Adipose tissue (tissue), 3 donors: ENCODE measurements around the gene GNAS. TPM values are rescaled to one million over a fixed set of nuclear protein-coding genes. Genes with fewer than 3 reads are reported as not detected.
"Not testable (repeated sequence)": the region's sequence is repeated elsewhere in the genome, so short reads cannot be mapped to it uniquely, and the experiment has no call there.

Experiments used
- H3K27ac ChIP-seq: one replicate; pipeline ENCODE4 v1.5.1; 2013; ENCODE audit warnings: low read depth, low read length
- WGBS, 3 donors: extraction: QIAGEN DNeasy Blood & Tissue Kit; methylation state at CpG; one replicate each; pipeline ENCODE4 v1.1.7; 2013; 5-methylcytosine and 5-hydroxymethylcytosine counted together
- polyA plus RNA-seq, 3 donors: library from polyadenylated mRNA; stranded (reverse); fragments of 200-250 nt; gene quantifications; one replicate each; pipeline ENCODE4 v1.2.3, GENCODE V29; 2013
- donor health status: healthy with polysubstance abuse.
- donor health status: Bipolar disorder and iron deficiency.
- donor health status: healthy.

Gene GNAS
- 100 to 1,000 TPM; 496 to 977 (median 949) TPM for polyA plus RNA-seq

DNA sequence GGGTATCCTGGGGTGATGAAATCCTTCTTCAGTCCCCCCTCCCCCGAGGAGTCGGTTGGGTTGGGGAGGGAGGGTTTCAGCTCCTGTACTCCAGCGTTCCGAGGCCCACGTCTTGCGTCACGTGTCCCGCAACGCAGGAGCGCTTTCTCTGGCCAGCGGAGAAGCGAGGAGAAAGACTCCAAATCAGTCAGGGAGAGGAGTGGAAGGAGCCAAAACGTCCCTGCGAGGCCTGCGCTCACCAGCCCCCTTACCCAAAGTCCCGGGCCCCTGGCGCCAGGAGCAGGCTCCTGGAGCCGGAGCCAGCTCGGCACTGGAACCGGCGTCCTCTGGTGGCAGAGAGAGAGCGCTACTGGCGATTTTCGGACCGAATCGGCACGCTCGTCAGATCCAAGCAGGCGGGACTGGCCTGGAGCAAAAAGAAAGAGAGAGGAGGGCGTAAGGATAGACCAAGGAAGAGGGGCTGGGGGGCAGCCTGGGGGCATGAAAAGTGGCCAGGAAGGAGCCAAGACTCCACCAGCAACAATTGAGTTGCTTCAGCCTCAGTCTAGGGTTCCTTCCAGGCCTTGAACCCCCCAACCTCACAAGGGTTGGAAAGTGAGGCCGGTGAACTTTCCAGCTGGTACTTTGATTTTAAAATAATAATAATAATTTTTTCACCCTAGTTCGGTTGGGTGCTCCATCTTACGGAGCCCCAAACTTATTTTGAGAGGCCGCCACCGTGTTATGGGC is at the start of gene GNAS:
TSS of gene GNAS (plus strand) at position 174 of the 729 bp plus-strand sequence.
- H3K27ac ChIP-seq = no peak within 1 kb of the TSS
- 28 to 39% (median 38%) methylated on average over 35 of the region's 35 CpGs for WGBS, 3 donors

DNA sequence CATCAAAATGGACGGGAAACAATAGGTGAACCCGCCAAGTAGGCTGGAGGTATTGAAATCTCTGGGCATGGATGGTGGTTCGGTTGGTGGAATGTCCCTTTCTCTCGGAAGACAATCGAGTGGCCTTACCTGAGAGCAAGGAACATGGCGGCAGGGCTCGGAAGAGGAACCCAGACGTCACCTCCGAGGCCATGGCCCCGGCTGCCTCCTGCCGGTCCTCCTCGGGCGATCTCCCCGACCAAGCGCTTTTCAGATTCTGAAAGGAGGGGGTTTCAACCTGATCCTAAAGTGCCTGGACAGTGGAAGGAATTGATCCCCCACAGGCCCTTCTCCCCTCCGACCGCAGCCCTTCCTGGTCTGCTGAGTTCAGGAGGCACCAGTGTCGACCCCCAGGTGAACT is 49.0 kb upstream of the GNAS start:
- WGBS, 3 donors = 88 to 89% (median 88%) methylated on average over 16 to 18 of the region's 18 CpGs
- no peak overlapping the region for H3K27ac ChIP-seq

- 72 to 86% (median 85%) methylated on average over 11 of the region's 11 CpGs for WGBS, 3 donors
- no peak overlapping the region for H3K27ac ChIP-seq
Observed at GRCh38 chr20:58807801-58808200, 44.7 kb upstream of the GNAS start.

DNA sequence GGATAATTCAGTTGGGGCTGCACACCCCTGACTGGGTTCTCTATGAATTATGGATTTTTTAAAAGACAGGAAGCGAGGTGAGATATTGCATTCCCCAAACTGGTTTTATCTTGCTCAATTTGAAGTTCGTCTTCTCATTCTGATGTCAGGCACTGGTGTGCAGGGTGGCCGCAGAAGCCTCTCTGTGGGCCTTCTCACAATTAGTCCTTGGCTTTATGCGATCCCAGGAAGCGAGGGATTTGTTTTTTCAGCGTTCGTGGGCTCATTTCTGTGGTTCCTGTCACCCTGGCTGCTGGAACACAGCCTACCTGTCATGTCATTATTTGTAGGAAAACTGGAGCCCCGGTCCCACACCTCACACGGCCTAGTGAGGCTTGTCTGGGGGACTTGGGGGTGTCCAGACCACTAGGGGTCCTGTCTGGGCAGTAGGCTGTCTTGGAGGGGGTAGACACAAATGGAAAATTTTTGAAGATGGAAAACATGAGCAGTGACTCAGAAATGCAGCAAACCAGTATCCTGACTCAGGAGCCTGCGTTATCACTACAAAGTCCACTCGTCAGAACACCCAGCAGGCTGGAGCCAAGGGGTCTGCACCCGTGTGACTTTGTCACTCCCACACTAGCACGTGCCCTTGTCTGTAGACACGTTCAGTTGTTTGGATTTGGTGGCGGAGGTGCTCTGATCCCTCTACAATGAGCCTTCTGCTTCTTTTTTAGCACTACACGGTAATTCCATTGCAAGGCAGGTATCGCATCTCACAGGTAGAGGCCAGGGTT is 44.1 kb upstream of the GNAS start:
- H3K27ac ChIP-seq = no peak overlapping the region
- 55 to 70% (median 65%) methylated on average over 17 of the region's 17 CpGs for WGBS, 3 donors

GRCh38 chr20:58810116-58810878 is 42.2 kb upstream of the GNAS start:
- WGBS, 3 donors = 77 to 80% (median 79%) methylated on average over 19 of the region's 19 CpGs
- H3K27ac ChIP-seq = no peak overlapping the region

DNA sequence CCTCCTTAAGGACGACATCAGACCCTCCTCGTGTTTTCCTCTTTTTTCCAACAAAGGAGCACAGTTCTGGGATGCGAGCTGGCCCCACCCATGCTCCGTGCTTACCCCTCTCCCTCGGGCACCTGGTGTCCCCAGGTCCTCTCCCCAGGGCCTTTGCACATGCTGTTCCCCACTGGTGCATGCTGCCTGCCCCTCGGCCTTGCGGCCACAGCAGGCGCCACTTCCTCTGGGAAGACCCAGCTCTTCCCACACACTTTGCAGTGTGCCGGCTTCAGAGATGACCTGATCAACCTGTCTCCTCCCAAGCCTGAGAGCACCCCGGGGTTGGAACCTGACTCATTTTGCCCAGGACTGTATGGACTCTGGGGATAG is 41.7 kb upstream of the GNAS start:
- 74 to 86% (median 86%) methylated on average over 10 of the region's 10 CpGs for WGBS, 3 donors
- H3K27ac ChIP-seq = no peak overlapping the region

DNA sequence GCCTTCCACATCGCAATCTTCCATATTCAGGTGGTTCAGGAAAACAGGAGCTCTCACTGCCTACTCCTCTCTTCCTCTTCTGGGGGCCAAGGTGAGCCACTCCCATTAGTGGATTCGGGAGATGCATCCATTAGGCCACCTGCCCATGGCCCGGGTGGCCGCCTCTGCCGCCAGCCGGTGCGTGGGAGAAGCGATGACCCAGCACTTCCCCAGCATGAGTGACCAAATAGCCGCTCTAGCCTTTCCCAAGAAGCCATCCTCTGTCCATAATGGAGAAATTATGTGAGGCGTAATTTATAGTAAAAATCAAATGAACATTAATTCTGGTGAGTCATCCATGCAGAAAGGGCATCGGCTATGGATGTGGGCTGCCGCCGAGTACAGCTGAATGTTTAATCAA is 41.2 kb upstream of the GNAS start:
- H3K27ac ChIP-seq = no peak overlapping the region
- 89 to 92% (median 92%) methylated on average over 13 of the region's 13 CpGs for WGBS, 3 donors

- 83 to 85% (median 84%) methylated on average over 8 of the region's 8 CpGs for WGBS, 3 donors
- H3K27ac ChIP-seq = no peak overlapping the region
Observed at GRCh38 chr20:58813369-58813768, 39.1 kb upstream of the GNAS start.

GRCh38 chr20:58815448-58815847 is 37.1 kb upstream of the GNAS start:
- H3K27ac ChIP-seq = no peak overlapping the region
- 53 to 70% (median 63%) methylated on average over 11 of the region's 11 CpGs for WGBS, 3 donors

- H3K27ac ChIP-seq = no peak overlapping the region
- WGBS, 3 donors = 69 to 89% (median 88%) methylated on average over 9 to 10 of the region's 10 CpGs
Observed at GRCh38 chr20:58816051-58816450, 36.5 kb upstream of the GNAS start.

GRCh38 chr20:58816957-58817651 is 35.4 kb upstream of the GNAS start:
- no peak overlapping the region for H3K27ac ChIP-seq
- WGBS, 3 donors = 86 to 92% (median 91%) methylated on average over 28 to 30 of the region's 30 CpGs

GRCh38 chr20:58817748-58818147 is 34.8 kb upstream of the GNAS start:
- H3K27ac ChIP-seq = no peak overlapping the region
- 90 to 95% (median 94%) methylated on average over 10 of the region's 10 CpGs for WGBS, 3 donors

DNA sequence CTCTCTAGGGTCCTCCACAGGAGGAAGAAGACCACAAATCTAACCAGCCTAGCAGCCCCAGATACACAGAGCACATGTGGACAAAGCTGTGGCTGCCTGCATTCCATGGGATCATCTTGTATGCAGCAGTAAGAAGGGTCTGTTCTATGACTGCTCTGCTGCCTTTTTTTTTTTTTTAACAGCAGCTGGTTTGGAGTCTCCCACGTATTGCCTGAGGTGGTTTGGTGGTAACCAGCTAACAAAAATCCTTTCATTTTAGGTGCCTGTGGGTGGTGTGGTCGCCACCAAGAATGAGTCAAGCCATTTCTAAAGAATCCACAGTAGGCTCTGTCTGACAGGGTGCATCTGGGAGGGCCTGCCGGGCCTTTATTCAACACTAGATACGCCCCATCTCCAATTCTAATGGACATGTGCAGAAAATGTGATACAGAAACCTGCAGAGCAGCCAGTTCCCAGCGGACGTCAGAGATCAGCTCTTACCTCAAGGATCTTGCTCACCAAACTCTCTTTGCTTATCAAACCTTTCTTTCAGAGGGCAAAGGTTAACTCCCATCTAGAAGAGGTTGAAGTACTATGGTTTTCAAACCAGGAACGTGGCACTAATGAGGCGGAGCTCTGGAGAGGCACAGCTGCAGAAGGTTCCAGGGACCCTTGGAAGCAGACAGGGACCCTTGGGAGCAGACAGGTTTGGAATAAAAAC is 33.8 kb upstream of the GNAS start:
- no peak overlapping the region for H3K27ac ChIP-seq
- WGBS, 3 donors = 71 to 76% (median 72%) methylated on average over 8 of the region's 8 CpGs

DNA sequence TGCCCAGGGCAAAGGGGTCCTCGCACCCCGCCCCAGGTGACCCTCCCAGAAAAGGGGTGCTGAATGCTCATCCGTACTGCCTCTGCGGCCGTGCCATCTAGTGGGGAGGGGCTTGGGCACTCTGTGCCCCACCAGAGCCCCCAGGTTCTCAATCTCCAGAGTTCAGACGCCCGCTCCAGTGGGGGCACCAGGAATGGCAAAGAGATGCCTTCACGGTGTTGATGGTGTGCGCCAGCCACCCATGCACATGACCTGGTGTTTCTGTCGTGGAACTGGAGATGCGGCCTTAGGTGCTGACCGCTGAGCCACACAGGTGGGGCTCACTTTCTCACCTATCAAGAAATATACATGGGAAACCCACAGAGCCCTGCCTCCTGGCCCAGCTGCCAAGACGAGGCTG is 32.6 kb upstream of the GNAS start:
- H3K27ac ChIP-seq = no peak overlapping the region
- 94 to 97% (median 95%) methylated on average over 13 of the region's 13 CpGs for WGBS, 3 donors

GRCh38 chr20:58820515-58820914 is 32.0 kb upstream of the GNAS start:
- 87 to 95% (median 91%) methylated on average over 6 of the region's 6 CpGs for WGBS, 3 donors

GRCh38 chr20:58822149-58822548 is 30.4 kb upstream of the GNAS start:
- H3K27ac ChIP-seq = no peak overlapping the region
- WGBS, 3 donors = 87 to 93% (median 88%) methylated on average over 8 of the region's 8 CpGs

More at GRCh38 chr20:58820515-58820914, 32.0 kb upstream of the GNAS start:
- H3K27ac ChIP-seq = not testable (repeated sequence)

DNA sequence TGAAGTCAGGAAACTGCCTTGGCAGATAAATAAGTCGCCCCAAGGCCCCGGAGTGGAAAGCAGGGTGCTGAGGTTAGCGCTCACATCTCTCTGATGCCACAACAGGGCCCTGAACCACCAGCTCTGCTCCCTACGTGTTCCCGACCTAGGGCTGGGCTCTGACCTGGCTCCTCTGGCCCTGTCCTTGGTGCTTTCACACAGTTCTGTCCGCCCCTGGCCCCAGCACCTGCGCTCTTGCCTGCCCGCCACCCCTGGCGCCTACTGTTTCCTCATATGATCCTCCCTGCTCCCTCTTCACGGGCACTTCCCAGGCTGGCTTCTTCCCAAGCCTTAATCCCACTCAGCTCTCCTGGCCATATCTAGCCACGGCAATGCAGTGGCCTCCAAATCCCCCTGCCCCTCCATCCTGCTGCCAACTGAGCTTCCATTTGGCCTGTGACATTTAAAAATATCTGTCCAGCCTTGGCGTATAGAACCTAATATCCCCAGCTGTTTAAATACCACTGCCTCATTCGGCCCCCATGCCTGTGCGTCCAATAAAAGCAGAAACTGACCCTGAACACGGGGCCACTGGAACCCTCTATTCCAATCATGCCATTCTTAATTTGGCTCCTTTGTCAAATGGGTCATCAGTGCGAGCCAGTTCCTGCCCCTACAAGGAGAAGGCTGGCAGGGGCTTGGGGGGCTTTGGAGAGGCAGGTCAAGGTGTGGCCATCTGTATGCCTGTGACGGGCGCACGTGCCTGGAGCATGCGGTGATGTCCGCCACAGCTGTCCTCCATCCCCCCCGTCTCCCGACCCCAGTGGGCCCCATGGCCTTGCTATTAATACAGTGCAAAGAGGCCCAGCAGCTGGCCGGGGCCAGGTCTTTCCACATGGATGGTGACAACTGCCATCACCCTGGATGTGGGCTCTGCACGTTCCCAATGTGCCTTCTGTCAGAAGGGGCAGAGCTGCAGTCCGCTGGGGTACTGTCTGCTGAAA is 29.5 kb upstream of the GNAS start:
- WGBS, 3 donors = 87 to 92% (median 91%) methylated on average over 26 of the region's 26 CpGs

More for the DNA sequence above, 29.5 kb upstream of the GNAS start:
- H3K27ac ChIP-seq = no peak overlapping the region
